Psoas muscle (tissue), 8 donors: ENCODE results near the gene RORC. TPM values are rescaled to one million over a fixed set of nuclear protein-coding genes. Genes with fewer than 3 reads are reported as not detected.

ENCODE experiments used
- ATAC-seq, 4 donors: fragments of 200-7000 bp; cut with Tn5 transposase; one replicate each; pipeline ENCODE4 v1.9.1; 2020; ENCODE audit warnings: moderate library complexity in 3 of 4, mild to moderate bottlenecking in 2 of 4
- DNase-seq, 2 donors: peaks; one replicate each; pipeline ENCODE4 v3.0.0-alpha.2; 2020
- H3K27ac ChIP-seq: fragments of 200-600 bp; one replicate; pipeline ENCODE4 v1.8.0; 2022
- H3K27me3 ChIP-seq, 3 donors: fragments of 200-600 bp in 1 of 3; one replicate each; pipeline versions ENCODE4 v1.6.1 to v1.8.0; 2013 to 2022; ENCODE audit warnings: low read length in 2 of 3, mild to moderate bottlenecking in 2 of 3, moderate library complexity in 1 of 3; ENCODE audit not compliant: insufficient read depth in 3 of 3
- H3K36me3 ChIP-seq, 2 donors: fragments of 200-600 bp in 1 of 2; one replicate each; pipeline versions ENCODE4 v1.6.1 to v1.8.0; 2013 to 2022; ENCODE audit warnings: low read depth in 1 of 2, mild to moderate bottlenecking in 1 of 2, moderate library complexity in 1 of 2; ENCODE audit not compliant: insufficient read depth in 1 of 2
- H3K4me1 ChIP-seq: fragments of 200-600 bp; one replicate; pipeline ENCODE4 v1.8.0; 2022
- H3K4me3 ChIP-seq: fragments of 200-600 bp; one replicate; pipeline ENCODE4 v1.8.0; 2022; ENCODE audit warnings: mild to moderate bottlenecking
- H3K9me3 ChIP-seq: fragments of 200-600 bp; one replicate; pipeline ENCODE4 v1.8.0; 2022
- CTCF ChIP-seq: fragments of 200-600 bp; IDR thresholded peaks from one replicate; pipeline ENCODE4 v1.8.0; 2022; ENCODE audit warnings: antibody characterized with exemption
- WGBS, 3 donors: extraction: QIAGEN DNeasy Blood & Tissue Kit; methylation state at CpG; one replicate each; pipeline versions ENCODE4 v1.1.6 to v1.1.7; 2013; 5-methylcytosine and 5-hydroxymethylcytosine counted together
- intact Hi-C, 2 donors: fragments of 100-400 bp; cut with DNase I; formaldehyde crosslinking; loops; one replicate each; pipeline versions ENCODE4 v1.11.0 to v1.14.2; 2022
- polyA plus RNA-seq, 3 donors: library from polyadenylated mRNA; stranded (reverse); fragments of 200-250 nt; gene quantifications; one replicate each; pipeline ENCODE4 v1.2.3, GENCODE V29; 2013
- total RNA-seq, 4 donors: library from RNA; stranded (reverse); fragmentation: NEBNext Ultra II Directional in 2 of 4; extraction: Animal tissue kit (Norgen Biotek cat#: 25700) in 2 of 4; gene quantifications; one replicate each; pipeline versions ENCODE4 v1.2.1 to v1.2.4, GENCODE V29; 2021 to 2023
- donor health status: healthy with polysubstance abuse.
- donor health status: DM: no; HTN: no; CAD: no; lungs with moderate emphysema.
- donor health status: Bipolar disorder and iron deficiency.
- donor health status: healthy.
- donor health status: DM: yes; HTN: yes; CAD: no.
- donor health status: DM: no; HTN: no; CAD: no.
- donor health status: DM: no; HTN: no; CAD: no.
- donor health status: DM: yes; HTN: yes; CAD: no.

RORC gene
- total and polyA plus RNA-seq, 7 donors: 3.5 to 109 (median 62.9) TPM

- no peaks in the 10 kb centered on the region for H3K9me3 ChIP-seq
- peaks cover 0 to 62% of the 10 kb centered on the region in 2 donors for H3K36me3 ChIP-seq
- peaks cover 18% of the 10 kb centered on the region for H3K4me1 ChIP-seq
- H3K27me3 ChIP-seq: no peaks in the 10 kb centered on the region
- ATAC-seq: no peak
- WGBS, 3 donors: 84 to 89% (median 84%) methylated on average over 8 of the region's 8 CpGs
- TF ChIP-seq CTCF: no peak
- H3K4me3 ChIP-seq: no peak overlapping the region
- H3K27ac ChIP-seq: no peak overlapping the region
- intact Hi-C loops: no loop called here
- DNase-seq: no peak
Measured at GRCh38 chr1:151814971-151815545, 16.5 kb downstream of the RORC start.

- ATAC-seq: no peak
- Histone ChIP-seq H3K9me3 (no peaks in the 10 kb centered on the region), H3K4me3 (no peak overlapping the region), H3K27ac (no peak overlapping the region), H3K4me1 (peaks cover 12% of the 10 kb centered on the region), H3K27me3 (no peaks in the 10 kb centered on the region), H3K36me3 (peaks cover 0 to 68% of the 10 kb centered on the region in 2 donors)
- TF ChIP-seq CTCF: no peak
- no peak for DNase-seq
- intact Hi-C loops: no loop called here
- 71 to 78% (median 73%) methylated on average over 13 to 15 of the region's 15 CpGs for WGBS, 3 donors
Measured at GRCh38 chr1:151814426-151814825, 17.2 kb downstream of the RORC start.

DNA sequence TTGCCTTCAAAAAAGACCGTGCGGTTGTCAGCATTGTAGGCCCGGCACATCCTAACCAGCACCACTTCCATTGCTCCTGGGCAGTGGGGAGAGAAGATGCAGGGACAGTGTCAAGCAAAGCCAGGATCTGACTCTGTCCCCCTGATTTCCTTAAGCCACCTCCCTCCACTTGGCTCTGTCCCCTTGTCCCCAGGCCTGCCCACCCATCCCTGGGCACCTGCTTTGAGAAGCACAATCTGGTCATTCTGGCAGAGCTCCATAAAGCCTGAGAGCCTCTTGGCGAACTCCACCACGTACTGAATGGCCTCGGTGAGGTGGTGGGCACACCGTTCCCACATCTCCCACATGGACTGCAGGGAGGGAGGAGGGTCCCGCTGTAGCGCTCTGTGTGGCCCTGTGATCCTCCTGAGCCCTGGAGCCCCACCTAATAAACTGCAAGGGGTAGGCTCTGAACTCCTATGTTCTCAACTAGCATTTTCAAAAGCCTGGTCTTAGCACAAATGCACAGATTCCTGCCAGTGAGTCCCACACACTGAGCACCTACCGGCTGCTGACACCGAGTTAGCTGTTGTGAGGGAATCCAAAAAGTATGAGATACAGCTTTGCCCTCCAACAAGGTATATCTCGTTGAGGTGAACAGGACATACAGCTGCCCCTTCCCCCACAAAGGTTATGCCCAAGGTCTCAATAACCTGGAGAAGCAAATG, 18.2 kb downstream of the RORC start:
- no peak for TF ChIP-seq CTCF
- Histone ChIP-seq H3K27ac (no peak overlapping the region), H3K4me3 (no peak overlapping the region), H3K27me3 (no peaks in the 10 kb centered on the region), H3K36me3 (peaks cover 0 to 71% of the 10 kb centered on the region in 2 donors), H3K4me1 (peaks cover 10% of the 10 kb centered on the region), H3K9me3 (no peaks in the 10 kb centered on the region)
- WGBS, 3 donors: 73 to 77% (median 74%) methylated on average over 12 of the region's 12 CpGs
- DNase-seq (no peak), ATAC-seq (no peak)
- intact Hi-C loops: no loop called here

- H3K4me3 ChIP-seq: no peak overlapping the region
- DNase-seq (peak in 1 of 2 donors; percentile 34), ATAC-seq (peak; percentile 57 to 77 (median 74))
- peak overlapping the region; percentile 39 for H3K27ac ChIP-seq
- H3K36me3 ChIP-seq: peaks cover 0 to 76% of the 10 kb centered on the region in 2 donors
- H3K27me3 ChIP-seq: no peaks in the 10 kb centered on the region
- TF ChIP-seq CTCF: no peak
- 44 to 59% (median 50%) methylated on average over 9 of the region's 9 CpGs for WGBS, 3 donors
- intact Hi-C loops: no loop called here
- H3K4me1 ChIP-seq: peaks cover 10% of the 10 kb centered on the region
- H3K9me3 ChIP-seq: no peaks in the 10 kb centered on the region
Measured at GRCh38 chr1:151811181-151811580, 20.4 kb downstream of the RORC start.
